MM.1S (cell line): ENCODE results near the gene RAB11FIP4.

ENCODE experiments used
- DNase-seq: peaks from one replicate; pipeline ENCODE4 v3.0.0-alpha.2; 2015
- H2AFZ ChIP-seq: fragments of 300-600 bp; sonication (generic); 2 replicates; pipeline ENCODE4 v1.6.0; 2016; ENCODE audit warnings: antibody characterized with exemption, low read length
- H3F3A ChIP-seq: fragments of 300-600 bp; sonication (generic); 2 replicates; pipeline ENCODE4 v1.6.1; 2016; ENCODE audit warnings: mild to moderate bottlenecking, antibody characterized with exemption, low read length, moderate library complexity, mixed read lengths; ENCODE audit not compliant: insufficient read depth
- H3K27ac ChIP-seq: fragments of 300-600 bp; sonication (generic); 2 replicates; pipeline ENCODE4 v1.5.1; 2016; ENCODE audit warnings: mild to moderate bottlenecking, low read length
- H3K27me3 ChIP-seq: fragments of 300-600 bp; sonication (generic); replicated peaks from 2 replicates; pipeline ENCODE4 v1.6.0; 2016; ENCODE audit warnings: low read length; ENCODE audit not compliant: insufficient read depth
- H3K36me3 ChIP-seq: fragments of 300-600 bp; sonication (generic); replicated peaks from 2 replicates; pipeline ENCODE4 v1.6.1; 2016; ENCODE audit warnings: mild to moderate bottlenecking, low read length, mixed read lengths; ENCODE audit not compliant: insufficient read depth
- H3K4me1 ChIP-seq: fragments of 300-600 bp; sonication (generic); 2 replicates; pipeline ENCODE4 v1.6.1; 2016; ENCODE audit warnings: low read length, mixed read lengths
- H3K4me2 ChIP-seq: fragments of 300-600 bp; sonication (generic); 2 replicates; pipeline ENCODE4 v1.6.0; 2016; ENCODE audit warnings: low read depth, low read length
- H3K4me3 ChIP-seq: fragments of 300-600 bp; sonication (generic); 2 replicates; pipeline ENCODE4 v1.5.1; 2016; ENCODE audit warnings: low read length, mixed read lengths
- H3K79me2 ChIP-seq: fragments of 300-600 bp; sonication (generic); 2 replicates; pipeline ENCODE4 v1.6.1; 2016; ENCODE audit warnings: mixed run types, low read length, mixed read lengths
- H3K9ac ChIP-seq: fragments of 300-600 bp; sonication (generic); 2 replicates; pipeline ENCODE4 v1.6.1; 2016; ENCODE audit warnings: low read length, mixed read lengths
- H3K9me2 ChIP-seq: fragments of 300-600 bp; sonication (generic); replicated peaks from 2 replicates; pipeline ENCODE4 v1.6.1; 2016; ENCODE audit warnings: mild to moderate bottlenecking, low read length, mixed read lengths; ENCODE audit not compliant: insufficient read depth
- H3K9me3 ChIP-seq: fragments of 300-600 bp; sonication (generic); replicated peaks from 2 replicates; pipeline ENCODE4 v1.6.1; 2016; ENCODE audit warnings: mild to moderate bottlenecking, low read length, mixed read lengths; ENCODE audit not compliant: insufficient read depth
- H4K20me1 ChIP-seq: fragments of 300-600 bp; sonication (generic); 2 replicates; pipeline ENCODE4 v1.6.1; 2016; ENCODE audit warnings: mild to moderate bottlenecking, low read length, moderate library complexity, mixed read lengths; ENCODE audit not compliant: insufficient read depth
- CTCF ChIP-seq: fragments of 300-600 bp; sonication (generic); IDR thresholded peaks from 2 replicates; pipeline ENCODE4 v1.5.1; 2016; ENCODE audit warnings: antibody characterized with exemption, low read length, mixed read lengths
- EZH2 ChIP-seq: fragments of 300-600 bp; sonication (generic); optimal IDR thresholded peaks from 2 replicates; pipeline ENCODE3; 2017; ENCODE audit warnings: low read depth, mild to moderate bottlenecking, antibody characterized with exemption, low read length, mixed read lengths
- EZH2phosphoT487 ChIP-seq: fragments of 300-600 bp; sonication (generic); IDR thresholded peaks from 2 replicates; pipeline ENCODE4 v1.6.1; 2018; ENCODE audit warnings: antibody characterized with exemption, low read length

RAB11FIP4 gene

GRCh38 chr17:31458829-31459228 is 67.4 kb downstream of the RAB11FIP4 start:
- Histone ChIP-seq H3K27me3 (no peaks in the 10 kb centered on the region), H3F3A (no peaks in the 10 kb centered on the region)
- TF ChIP-seq EZH2phosphoT487, result no peak
- no peak for TF ChIP-seq CTCF
- TF ChIP-seq EZH2, result no peak

GRCh38 chr17:31459716-31460115 is 68.2 kb downstream of the RAB11FIP4 start:
- Histone ChIP-seq H3K4me3 (no peak overlapping the region), H3K27me3 (no peaks in the 10 kb centered on the region), H3K9me2 (no peaks in the 10 kb centered on the region), H2AFZ (no peak overlapping the region), H3K9ac (no peak overlapping the region), H3K27ac (no peak overlapping the region), H3K36me3 (no peaks in the 10 kb centered on the region), H4K20me1 (no peaks in the 10 kb centered on the region), H3K79me2 (no peaks in the 10 kb centered on the region), H3K4me2 (no peak overlapping the region), H3K9me3 (no peaks in the 10 kb centered on the region), H3K4me1 (no peaks in the 10 kb centered on the region), H3F3A (no peaks in the 10 kb centered on the region)
- TF ChIP-seq EZH2phosphoT487 (no peak), EZH2 (no peak), CTCF (no peak)
- no peak for DNase-seq

More at GRCh38 chr17:31458829-31459228, 67.4 kb downstream of the RAB11FIP4 start:
- Histone ChIP-seq H3K27ac (no peak overlapping the region), H3K4me1 (no peaks in the 10 kb centered on the region), H2AFZ (no peak overlapping the region), H3K9me3 (no peaks in the 10 kb centered on the region), H3K4me3 (no peak overlapping the region), H3K79me2 (no peaks in the 10 kb centered on the region), H4K20me1 (no peaks in the 10 kb centered on the region), H3K9ac (no peak overlapping the region), H3K36me3 (no peaks in the 10 kb centered on the region), H3K9me2 (no peaks in the 10 kb centered on the region), H3K4me2 (no peak overlapping the region)
- DNase-seq, result no peak

GRCh38 chr17:31460226-31460721 is 68.8 kb downstream of the RAB11FIP4 start:
- Histone ChIP-seq H3K4me3 (no peak overlapping the region), H3K27me3 (no peaks in the 10 kb centered on the region), H3F3A (no peaks in the 10 kb centered on the region), H3K79me2 (no peaks in the 10 kb centered on the region), H3K9ac (no peak overlapping the region), H3K36me3 (no peaks in the 10 kb centered on the region), H3K9me3 (no peaks in the 10 kb centered on the region), H3K27ac (no peak overlapping the region), H2AFZ (no peak overlapping the region), H3K4me1 (no peaks in the 10 kb centered on the region), H3K4me2 (no peak overlapping the region), H3K9me2 (no peaks in the 10 kb centered on the region), H4K20me1 (no peaks in the 10 kb centered on the region)
- DNase-seq, result no peak
- TF ChIP-seq EZH2, result no peak
- no peak for TF ChIP-seq EZH2phosphoT487
- no peak for TF ChIP-seq CTCF
